HCT116 (cell line): ENCODE data around the gene TM9SF1. TPM values are rescaled to one million over a fixed set of nuclear protein-coding genes. Genes with fewer than 3 reads are reported as not detected.

ENCODE experiments used
- ATAC-seq: fragments of 200-7000 bp; cut with Tn5 transposase; 2 replicates; pipeline ENCODE4 v1.9.1; 2020; ENCODE audit warnings: mild to moderate bottlenecking, moderate library complexity
- BruUV-seq: library from RNA; stranded (reverse); fragments of 400-500 nt; replicated peaks from 2 replicates; lab custom pipeline; 2021; lab: Mats Ljungman, UMichigan
- CTCF ChIA-PET: fragments of 300-600 bp; sonication (Branson Sonifier 250); formaldehyde crosslinking; loops from one replicate; lab custom pipeline; 2021; ENCODE audit warnings: antibody characterized with exemption; lab: Charles Lee
- POLR2A ChIA-PET: fragments of 300-600, 350-600 bp; sonication (Branson Sonifier 250); formaldehyde crosslinking; loops from one replicate; lab custom pipeline; 2021; ENCODE audit warnings: antibody characterized with exemption; lab: Charles Lee
- RAD21 ChIA-PET, 2 experiments: fragments of 300-600 bp; sonication (Branson Sonifier 250); formaldehyde crosslinking; loops; one replicate each; lab custom pipeline; 2023; ENCODE audit warnings: low total read pairs in 2 of 2; ENCODE audit not compliant: uncharacterized antibody in 2 of 2, unreplicated experiment in 2 of 2, low non-redundant PET in 1 of 2; lab: Charles Lee
- DNase-seq: peaks from one replicate; pipeline ENCODE4 v3.0.0-alpha.2; 2010; ENCODE audit warnings: low read depth, low spot score
- H2AFZ ChIP-seq: fragments of 200-600 bp; shearing (Covaris generic), sonication (generic); 2 replicates; pipeline ENCODE4 v1.6.1; 2017; ENCODE audit warnings: low read depth, mixed run types, mixed read lengths, antibody characterized with exemption, low read length; ENCODE audit not compliant: poor library complexity, severe bottlenecking
- H3K27ac ChIP-seq: 2 replicates; pipeline ENCODE4 v1.5.1; 2012; ENCODE audit warnings: low read depth, low read length
- H3K27me3 ChIP-seq: fragments of 200-600 bp; sonication (generic); 2 replicates; pipeline ENCODE4 v1.6.1; 2016; ENCODE audit warnings: mixed run types, low read length, mixed read lengths; ENCODE audit not compliant: insufficient read depth
- H3K36me3 ChIP-seq, 2 experiments: fragments of 200-500 bp in 1 of 2; fragments of 200-600 bp in 1 of 2; sonication (Bioruptor generic) in 1 of 2; sonication (generic) in 1 of 2; 2 replicates each; pipeline versions ENCODE4 v1.5.1 to v1.6.1; 2014 to 2016; ENCODE audit warnings: low read length in 2 of 2, inconsistent platforms in 1 of 2, mixed read lengths in 1 of 2, mixed run types in 1 of 2; ENCODE audit not compliant: insufficient read depth in 2 of 2, control insufficient read depth in 1 of 2
- H3K4me1 ChIP-seq, 2 experiments: fragments of 200-600 bp in 1 of 2; sonication (generic) in 1 of 2; 2 replicates each; pipeline versions ENCODE4 v1.5.1 to v1.6.1; 2012 to 2017; ENCODE audit warnings: low read length in 2 of 2, inconsistent platforms in 1 of 2, mild to moderate bottlenecking in 1 of 2, mixed read lengths in 1 of 2, mixed run types in 1 of 2, moderate library complexity in 1 of 2; ENCODE audit not compliant: insufficient read depth in 2 of 2, control insufficient read depth in 1 of 2
- H3K4me2 ChIP-seq: fragments of 200-600 bp; sonication (generic); 2 replicates; pipeline ENCODE4 v1.6.1; 2017; ENCODE audit warnings: mixed run types, low read length, mixed read lengths
- H3K4me3 ChIP-seq, 2 experiments: fragments of 200-600 bp in 1 of 2; sonication (generic) in 1 of 2; replicated peaks in 1 of 2; 2 replicates each; pipeline ENCODE4 v1.5.1; 2011 to 2016; ENCODE audit warnings: low read length in 2 of 2, control low read depth in 1 of 2, low read depth in 1 of 2, mild to moderate bottlenecking in 1 of 2, mixed read lengths in 1 of 2, mixed run types in 1 of 2
- H3K79me2 ChIP-seq: fragments of 200-600 bp; sonication (generic); 2 replicates; pipeline ENCODE4 v1.6.1; 2017; ENCODE audit warnings: mild to moderate bottlenecking, mixed run types, low read length, moderate library complexity, mixed read lengths; ENCODE audit not compliant: insufficient read depth
- H3K9ac ChIP-seq: fragments of 200-600 bp; sonication (generic); 2 replicates; pipeline ENCODE4 v1.6.1; 2016; ENCODE audit warnings: low read length, mixed read lengths
- H3K9me2 ChIP-seq: fragments of 200-600 bp; sonication (generic), shearing (Covaris generic); 2 replicates; pipeline ENCODE4 v1.6.1; 2017; ENCODE audit warnings: mixed run types, mild to moderate bottlenecking, moderate library complexity; ENCODE audit not compliant: insufficient read depth
- H3K9me3 ChIP-seq, 2 experiments: fragments of 200-500 bp in 1 of 2; fragments of 200-600 bp in 1 of 2; sonication (Bioruptor generic) in 1 of 2; sonication (generic) in 1 of 2; 2 replicates each; pipeline ENCODE4 v1.6.1; 2014 to 2017; ENCODE audit warnings: low read length in 2 of 2, mixed read lengths in 2 of 2, inconsistent platforms in 1 of 2, low read depth in 1 of 2, mild to moderate bottlenecking in 1 of 2, mixed run types in 1 of 2, moderate library complexity in 1 of 2; ENCODE audit not compliant: control insufficient read depth in 1 of 2, insufficient read depth in 1 of 2
- H4K20me1 ChIP-seq: fragments of 200-600 bp; sonication (generic), shearing (Covaris generic); 2 replicates; pipeline ENCODE4 v1.6.1; 2017; ENCODE audit warnings: mixed run types, mild to moderate bottlenecking, moderate library complexity; ENCODE audit not compliant: insufficient read depth
- ATF3 ChIP-seq: IDR thresholded peaks from 2 replicates; pipeline ENCODE4 v1.6.1; 2012
- CEBPB ChIP-seq: IDR thresholded peaks from 2 replicates; pipeline ENCODE4 v1.6.1; 2012; ENCODE audit warnings: low read depth
- EGR1 ChIP-seq: IDR thresholded peaks from 2 replicates; pipeline ENCODE4 v1.6.1; 2012; ENCODE audit warnings: low read depth
- ELF1 ChIP-seq: IDR thresholded peaks from 2 replicates; pipeline ENCODE4 v1.6.1; 2012; ENCODE audit warnings: low read depth, borderline replicate concordance
- EZH2phosphoT487 ChIP-seq: fragments of 200-600 bp; IDR thresholded peaks from 2 replicates; pipeline ENCODE4 v1.6.1; 2018; ENCODE audit warnings: antibody characterized with exemption, borderline replicate concordance
- JUND ChIP-seq: IDR thresholded peaks from 2 replicates; pipeline ENCODE4 v1.6.1; 2012
- MAX ChIP-seq: IDR thresholded peaks from 2 replicates; pipeline ENCODE4 v1.6.1; 2012
- POLR2A ChIP-seq: IDR thresholded peaks from 2 replicates; pipeline ENCODE4 v1.7.0; 2011; ENCODE audit warnings: borderline replicate concordance; ENCODE audit not compliant: insufficient read depth, insufficient read length; ENCODE audit errors: extremely low read depth
- POLR2AphosphoS5 ChIP-seq: IDR thresholded peaks from 2 replicates; pipeline ENCODE4 v1.6.1; 2011; ENCODE audit warnings: mild to moderate bottlenecking, low read depth, low read length, moderate library complexity
- RAD21 ChIP-seq: IDR thresholded peaks from 2 replicates; pipeline ENCODE4 v1.6.1; 2012; ENCODE audit warnings: low read depth, mild to moderate bottlenecking
- REST ChIP-seq: IDR thresholded peaks from 2 replicates; pipeline ENCODE4 v1.6.1; 2012; ENCODE audit warnings: low read depth
- SIN3A ChIP-seq: IDR thresholded peaks from 2 replicates; pipeline ENCODE4 v1.6.1; 2012; ENCODE audit warnings: low read depth
- SP1 ChIP-seq: IDR thresholded peaks from 2 replicates; pipeline ENCODE4 v1.6.1; 2012; ENCODE audit warnings: low read depth
- SRF ChIP-seq: IDR thresholded peaks from 2 replicates; pipeline ENCODE4 v1.6.1; 2012; ENCODE audit warnings: low read depth
- TCF7L2 ChIP-seq: IDR thresholded peaks from 2 replicates; pipeline ENCODE4 v1.7.0; 2011; ENCODE audit warnings: borderline replicate concordance, inconsistent platforms; ENCODE audit not compliant: insufficient read depth, insufficient read length; ENCODE audit errors: extremely low read depth
- YY1 ChIP-seq: IDR thresholded peaks from 2 replicates; pipeline ENCODE4 v1.6.1; 2011; ENCODE audit warnings: low read length, low read depth, moderate library complexity, mild to moderate bottlenecking; ENCODE audit not compliant: insufficient replicate concordance; ENCODE audit errors: extremely low read depth
- ZBTB33 ChIP-seq: IDR thresholded peaks from 2 replicates; pipeline ENCODE4 v1.6.1; 2011; ENCODE audit warnings: mild to moderate bottlenecking, low read length, moderate library complexity; ENCODE audit not compliant: insufficient replicate concordance; ENCODE audit errors: extremely low read depth
- intact Hi-C: fragments of 100-400 bp; cut with micrococcal nuclease; formaldehyde crosslinking; loops from 2 replicates; pipeline ENCODE4 v1.10.0; 2022
- total RNA-seq: library from RNA; stranded (reverse); gene quantifications from one replicate; pipeline ENCODE4 v1.2.1, GENCODE V29; 2021; ENCODE audit not compliant: unreplicated experiment

TM9SF1 gene
- total RNA-seq, 1 experiment from 2014 or later, result 35.2 TPM

- RAD21 ChIA-PET, result no interaction called here
- peaks cover 37% of the 10 kb centered on the region for H3K79me2 ChIP-seq
- H3K36me3 ChIP-seq, result peaks cover 31 to 48% of the 10 kb centered on the region in 2 experiments; a peak in 3 of 4 replicates
- no peaks in the 10 kb centered on the region for H4K20me1 ChIP-seq
- ATAC-seq (no peak), DNase-seq (no peak)
- POLR2A ChIA-PET, result no interaction called here
- H3K27ac ChIP-seq, result no peak overlapping the region
- BruUV-seq, result no TSS peak
- peaks cover 16 to 17% of the 10 kb centered on the region in 2 experiments for H3K4me1 ChIP-seq
- CTCF ChIA-PET, result no interaction called here
- H3K27me3 ChIP-seq, result no peaks in the 10 kb centered on the region
- H3K4me3 ChIP-seq, result no peak overlapping the region
- no peak overlapping the region for H2AFZ ChIP-seq
- no peak overlapping the region for H3K4me2 ChIP-seq
- no peaks in the 10 kb centered on the region for H3K9me3 ChIP-seq
- no peaks in the 10 kb centered on the region for H3K9me2 ChIP-seq
- H3K9ac ChIP-seq, result no peak overlapping the region
- no peak for TF ChIP-seq POLR2A
- no peak for TF ChIP-seq SIN3A
- TF ChIP-seq SRF, result no peak
- no peak for TF ChIP-seq ZBTB33
- intact Hi-C loops, result no loop called here
Observed at GRCh38 chr14:24185741-24186140, 9.5 kb downstream of the TM9SF1 start.

GRCh38 chr14:24185026-24185425 lies 10.2 kb downstream of the TM9SF1 start:
- ChIA-PET POLR2A (no interaction called here), RAD21 (no interaction called here), CTCF (no interaction called here)
- Histone ChIP-seq H3K4me3 (no peak overlapping the region), H3K9ac (no peak overlapping the region), H2AFZ (no peak overlapping the region), H3K4me1 (peaks cover 16 to 17% of the 10 kb centered on the region in 2 experiments), H3K27me3 (no peaks in the 10 kb centered on the region), H3K27ac (no peak overlapping the region), H3K79me2 (peaks cover 37% of the 10 kb centered on the region), H3K9me3 (no peaks in the 10 kb centered on the region), H4K20me1 (no peaks in the 10 kb centered on the region), H3K4me2 (no peak overlapping the region), H3K36me3 (peaks cover 34 to 53% of the 10 kb centered on the region in 2 experiments; a peak in 3 of 4 replicates), H3K9me2 (no peaks in the 10 kb centered on the region)
- no TSS peak for BruUV-seq
- no peak for ATAC-seq
- intact Hi-C loops, result no loop called here
- no peak for DNase-seq
- TF ChIP-seq ATF3 (no peak), SP1 (no peak), POLR2AphosphoS5 (no peak), ELF1 (no peak), EGR1 (no peak), JUND (no peak), REST (no peak), CEBPB (no peak), EZH2phosphoT487 (no peak), TCF7L2 (no peak), MAX (no peak), YY1 (no peak), RAD21 (no peak)
